AG09319 (cell line): ENCODE measurements around the gene MAST4.
"Not testable (repeated sequence)": the region's sequence is repeated elsewhere in the genome, so short reads cannot be mapped to it uniquely, and the experiment has no call there.

ENCODE experiments used
- DNase-seq: peaks from one replicate; pipeline ENCODE4 v3.0.0-alpha.2; 2010; ENCODE audit warnings: low read depth; ENCODE audit errors: extremely low read depth
- CTCF ChIP-seq: IDR thresholded peaks from 2 replicates; pipeline ENCODE4 v1.5.1; 2011; ENCODE audit warnings: low read depth, mild to moderate bottlenecking, inconsistent platforms, low read length, moderate library complexity

Gene MAST4

GRCh38 chr5:67115817-67116216, 519.6 kb downstream of the MAST4 start:
- TF ChIP-seq CTCF, result no peak
- DNase-seq, result no peak

- DNase-seq, result no peak
- TF ChIP-seq CTCF, result no peak
Observed at GRCh38 chr5:67118050-67118620, 521.9 kb downstream of the MAST4 start.

GRCh38 chr5:67119010-67119409, 522.8 kb downstream of the MAST4 start:
- no peak for DNase-seq
- no peak for TF ChIP-seq CTCF

- DNase-seq, result no peak
- TF ChIP-seq CTCF, result no peak
Observed at GRCh38 chr5:67120032-67120431, 523.8 kb downstream of the MAST4 start.

- TF ChIP-seq CTCF, result no peak
- no peak for DNase-seq
Observed at GRCh38 chr5:67123819-67124218, 527.6 kb downstream of the MAST4 start.

- no peak for TF ChIP-seq CTCF
- no peak for DNase-seq
Observed at GRCh38 chr5:67124556-67124955, 528.4 kb downstream of the MAST4 start.

- DNase-seq, result not testable (repeated sequence)
Observed at GRCh38 chr5:67127347-67127895, 531.2 kb downstream of the MAST4 start.

- TF ChIP-seq CTCF, result no peak
- DNase-seq, result no peak
Observed at GRCh38 chr5:67129768-67130167, 533.6 kb downstream of the MAST4 start.
